ENCODE data around the gene DNAH3.
"Not testable (repeated sequence)": the region's sequence is repeated elsewhere in the genome, so short reads cannot be mapped to it uniquely, and the experiment has no call there.

The DNAH3 gene

GRCh38 chr16:20952139-20952920 lies 198.3 kb downstream of the DNAH3 start:
- Histone ChIP-seq H3K9me3 (ENCODE audit: control insufficient read depth in 2 of 2, low read length in 2 of 2) (no peaks in the 10 kb centered on the region), H3K4me1 (ENCODE audit: control insufficient read depth in 2 of 2, insufficient read depth in 2 of 2, low read length in 2 of 2) (no peaks in the 10 kb centered on the region), H3K36me3 (ENCODE audit: control insufficient read depth in 2 of 2, insufficient read depth in 2 of 2, low read length in 2 of 2) (no peaks in the 10 kb centered on the region), H3K27ac (ENCODE audit: low read depth in 2 of 2, low read length in 2 of 2) (no peak overlapping the region), H3K27me3 (ENCODE audit: control insufficient read depth in 2 of 2, insufficient read depth in 2 of 2, low read length in 2 of 2) (no peaks in the 10 kb centered on the region), H3K9ac (ENCODE audit: low read depth in 1 of 2, low read length in 2 of 2) (no peak overlapping the region), H3K4me3 (ENCODE audit: low read length in 2 of 2) (no peak overlapping the region)

- no peaks in the 10 kb centered on the region for H3K4me1 ChIP-seq (ENCODE audit: control insufficient read depth in 2 of 2, insufficient read depth in 2 of 2, low read length in 2 of 2)
- no peak overlapping the region for H3K9ac ChIP-seq (ENCODE audit: low read depth in 1 of 2, low read length in 2 of 2)
- no peak overlapping the region for H3K4me3 ChIP-seq (ENCODE audit: low read length in 2 of 2)
- H3K9me3 ChIP-seq (ENCODE audit: control insufficient read depth in 2 of 2, low read length in 2 of 2), result no peaks in the 10 kb centered on the region
- H3K36me3 ChIP-seq (ENCODE audit: control insufficient read depth in 2 of 2, insufficient read depth in 2 of 2, low read length in 2 of 2), result no peaks in the 10 kb centered on the region
- H3K27ac ChIP-seq (ENCODE audit: low read depth in 2 of 2, low read length in 2 of 2), result no peak overlapping the region
- H3K27me3 ChIP-seq (ENCODE audit: control insufficient read depth in 2 of 2, insufficient read depth in 2 of 2, low read length in 2 of 2), result no peaks in the 10 kb centered on the region
These were observed 200.4 kb downstream of the DNAH3 start for GRCh38 chr16:20950294-20950693.

DNA sequence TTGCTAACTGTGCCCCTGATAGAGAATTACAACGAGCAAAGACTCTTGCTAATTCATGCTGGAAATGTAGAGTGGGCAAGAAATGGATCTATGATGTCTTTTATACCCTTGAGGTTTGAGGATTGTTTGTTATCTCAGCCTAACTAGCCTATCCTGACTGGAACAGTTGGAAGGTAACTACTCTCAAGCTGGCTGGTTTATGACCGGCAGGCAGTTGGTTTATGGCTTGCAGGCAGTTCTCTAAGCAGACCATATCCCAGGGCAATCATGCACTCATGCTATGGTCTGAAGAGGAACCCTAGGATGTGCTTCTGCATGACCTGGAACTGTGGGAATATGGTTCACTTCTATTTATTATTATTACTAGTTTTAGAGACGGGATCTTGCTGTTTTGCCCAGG lies 201.0 kb downstream of the DNAH3 start:
- H3K27me3 ChIP-seq (ENCODE audit: control insufficient read depth in 2 of 2, insufficient read depth in 2 of 2, low read length in 2 of 2), result no peaks in the 10 kb centered on the region
- no peaks in the 10 kb centered on the region for H3K4me1 ChIP-seq (ENCODE audit: control insufficient read depth in 2 of 2, insufficient read depth in 2 of 2, low read length in 2 of 2)
- no peaks in the 10 kb centered on the region for H3K9me3 ChIP-seq (ENCODE audit: control insufficient read depth in 2 of 2, low read length in 2 of 2)
- no peak overlapping the region for H3K4me3 ChIP-seq (ENCODE audit: low read length in 2 of 2)
- H3K9ac ChIP-seq (ENCODE audit: low read depth in 1 of 2, low read length in 2 of 2), result no peak overlapping the region
- no peaks in the 10 kb centered on the region for H3K36me3 ChIP-seq (ENCODE audit: control insufficient read depth in 2 of 2, insufficient read depth in 2 of 2, low read length in 2 of 2)
- no peak overlapping the region for H3K27ac ChIP-seq (ENCODE audit: low read depth in 2 of 2, low read length in 2 of 2)

GRCh38 chr16:20948444-20948843 lies 202.2 kb downstream of the DNAH3 start:
- Histone ChIP-seq H3K27ac (ENCODE audit: low read depth in 2 of 2, low read length in 2 of 2) (no peak overlapping the region), H3K9me3 (ENCODE audit: control insufficient read depth in 2 of 2, low read length in 2 of 2) (no peaks in the 10 kb centered on the region), H3K36me3 (ENCODE audit: control insufficient read depth in 2 of 2, insufficient read depth in 2 of 2, low read length in 2 of 2) (no peaks in the 10 kb centered on the region), H3K27me3 (ENCODE audit: control insufficient read depth in 2 of 2, insufficient read depth in 2 of 2, low read length in 2 of 2) (no peaks in the 10 kb centered on the region), H3K4me1 (ENCODE audit: control insufficient read depth in 2 of 2, insufficient read depth in 2 of 2, low read length in 2 of 2) (no peaks in the 10 kb centered on the region), H3K4me3 (ENCODE audit: low read length in 2 of 2) (no peak overlapping the region), H3K9ac (ENCODE audit: low read depth in 1 of 2, low read length in 2 of 2) (no peak overlapping the region)

GRCh38 chr16:20946015-20946629 lies 204.5 kb downstream of the DNAH3 start:
- H3K9me3 ChIP-seq (ENCODE audit: control insufficient read depth in 2 of 2, low read length in 2 of 2), result no peaks in the 10 kb centered on the region
- no peak overlapping the region for H3K4me3 ChIP-seq (ENCODE audit: low read length in 2 of 2)
- no peaks in the 10 kb centered on the region for H3K4me1 ChIP-seq (ENCODE audit: control insufficient read depth in 2 of 2, insufficient read depth in 2 of 2, low read length in 2 of 2)
- H3K27me3 ChIP-seq (ENCODE audit: control insufficient read depth in 2 of 2, insufficient read depth in 2 of 2, low read length in 2 of 2), result no peaks in the 10 kb centered on the region
- no peaks in the 10 kb centered on the region for H3K36me3 ChIP-seq (ENCODE audit: control insufficient read depth in 2 of 2, insufficient read depth in 2 of 2, low read length in 2 of 2)
- H3K9ac ChIP-seq (ENCODE audit: low read depth in 1 of 2, low read length in 2 of 2), result no peak overlapping the region
- no peak overlapping the region for H3K27ac ChIP-seq (ENCODE audit: low read depth in 2 of 2, low read length in 2 of 2)

DNA sequence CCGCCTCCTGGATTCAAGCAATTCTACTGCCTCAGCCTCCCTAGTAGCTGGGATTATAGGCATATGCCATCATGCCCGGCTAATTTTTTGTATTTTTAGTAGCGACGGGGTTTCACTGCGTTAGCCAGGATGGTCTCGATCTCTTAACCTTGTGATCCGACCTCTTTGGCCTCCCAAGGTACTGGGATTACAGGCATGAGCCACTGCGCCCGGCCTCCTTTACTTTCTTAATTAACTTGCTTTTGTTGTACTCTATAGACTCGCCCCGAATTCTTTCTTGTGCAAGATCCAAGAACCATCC lies 205.1 kb downstream of the DNAH3 start:
- H3K4me3 ChIP-seq (ENCODE audit: low read length in 2 of 2), result not testable (repeated sequence)

GRCh38 chr16:20944861-20945574 lies 205.6 kb downstream of the DNAH3 start:
- Histone ChIP-seq H3K27me3 (ENCODE audit: control insufficient read depth in 2 of 2, insufficient read depth in 2 of 2, low read length in 2 of 2) (no peaks in the 10 kb centered on the region), H3K4me3 (ENCODE audit: low read length in 2 of 2) (no peak overlapping the region), H3K27ac (ENCODE audit: low read depth in 2 of 2, low read length in 2 of 2) (no peak overlapping the region), H3K4me1 (ENCODE audit: control insufficient read depth in 2 of 2, insufficient read depth in 2 of 2, low read length in 2 of 2) (no peaks in the 10 kb centered on the region), H3K36me3 (ENCODE audit: control insufficient read depth in 2 of 2, insufficient read depth in 2 of 2, low read length in 2 of 2) (no peaks in the 10 kb centered on the region), H3K9ac (ENCODE audit: low read depth in 1 of 2, low read length in 2 of 2) (no peak overlapping the region), H3K9me3 (ENCODE audit: control insufficient read depth in 2 of 2, low read length in 2 of 2) (no peaks in the 10 kb centered on the region)

More for the DNA sequence above, 205.1 kb downstream of the DNAH3 start:
- H3K27ac ChIP-seq (ENCODE audit: low read depth in 2 of 2, low read length in 2 of 2); H3K9me3 ChIP-seq (ENCODE audit: control insufficient read depth in 2 of 2, low read length in 2 of 2); H3K36me3 ChIP-seq (ENCODE audit: control insufficient read depth in 2 of 2, insufficient read depth in 2 of 2, low read length in 2 of 2); H3K27me3 ChIP-seq (ENCODE audit: control insufficient read depth in 2 of 2, insufficient read depth in 2 of 2, low read length in 2 of 2); H3K9ac ChIP-seq (ENCODE audit: low read depth in 1 of 2, low read length in 2 of 2); H3K4me1 ChIP-seq (ENCODE audit: control insufficient read depth in 2 of 2, insufficient read depth in 2 of 2, low read length in 2 of 2): not testable (repeated sequence)

- Histone ChIP-seq H3K27me3 (ENCODE audit: control insufficient read depth in 2 of 2, insufficient read depth in 2 of 2, low read length in 2 of 2) (no peaks in the 10 kb centered on the region), H3K36me3 (ENCODE audit: control insufficient read depth in 2 of 2, insufficient read depth in 2 of 2, low read length in 2 of 2) (no peaks in the 10 kb centered on the region), H3K4me1 (ENCODE audit: control insufficient read depth in 2 of 2, insufficient read depth in 2 of 2, low read length in 2 of 2) (no peaks in the 10 kb centered on the region), H3K4me3 (ENCODE audit: low read length in 2 of 2) (no peak overlapping the region), H3K9ac (ENCODE audit: low read depth in 1 of 2, low read length in 2 of 2) (no peak overlapping the region), H3K9me3 (ENCODE audit: control insufficient read depth in 2 of 2, low read length in 2 of 2) (no peaks in the 10 kb centered on the region), H3K27ac (ENCODE audit: low read depth in 2 of 2, low read length in 2 of 2) (no peak overlapping the region)
These were observed 208.4 kb downstream of the DNAH3 start for GRCh38 chr16:20942256-20942655.

- Histone ChIP-seq H3K27me3 (ENCODE audit: control insufficient read depth in 2 of 2, insufficient read depth in 2 of 2, low read length in 2 of 2) (no peaks in the 10 kb centered on the region), H3K4me3 (ENCODE audit: low read length in 2 of 2) (no peak overlapping the region), H3K9ac (ENCODE audit: low read depth in 1 of 2, low read length in 2 of 2) (no peak overlapping the region), H3K9me3 (ENCODE audit: control insufficient read depth in 2 of 2, low read length in 2 of 2) (no peaks in the 10 kb centered on the region), H3K27ac (ENCODE audit: low read depth in 2 of 2, low read length in 2 of 2) (no peak overlapping the region), H3K36me3 (ENCODE audit: control insufficient read depth in 2 of 2, insufficient read depth in 2 of 2, low read length in 2 of 2) (no peaks in the 10 kb centered on the region), H3K4me1 (ENCODE audit: control insufficient read depth in 2 of 2, insufficient read depth in 2 of 2, low read length in 2 of 2) (no peaks in the 10 kb centered on the region)
These were observed 209.1 kb downstream of the DNAH3 start for GRCh38 chr16:20941636-20941926.

DNA sequence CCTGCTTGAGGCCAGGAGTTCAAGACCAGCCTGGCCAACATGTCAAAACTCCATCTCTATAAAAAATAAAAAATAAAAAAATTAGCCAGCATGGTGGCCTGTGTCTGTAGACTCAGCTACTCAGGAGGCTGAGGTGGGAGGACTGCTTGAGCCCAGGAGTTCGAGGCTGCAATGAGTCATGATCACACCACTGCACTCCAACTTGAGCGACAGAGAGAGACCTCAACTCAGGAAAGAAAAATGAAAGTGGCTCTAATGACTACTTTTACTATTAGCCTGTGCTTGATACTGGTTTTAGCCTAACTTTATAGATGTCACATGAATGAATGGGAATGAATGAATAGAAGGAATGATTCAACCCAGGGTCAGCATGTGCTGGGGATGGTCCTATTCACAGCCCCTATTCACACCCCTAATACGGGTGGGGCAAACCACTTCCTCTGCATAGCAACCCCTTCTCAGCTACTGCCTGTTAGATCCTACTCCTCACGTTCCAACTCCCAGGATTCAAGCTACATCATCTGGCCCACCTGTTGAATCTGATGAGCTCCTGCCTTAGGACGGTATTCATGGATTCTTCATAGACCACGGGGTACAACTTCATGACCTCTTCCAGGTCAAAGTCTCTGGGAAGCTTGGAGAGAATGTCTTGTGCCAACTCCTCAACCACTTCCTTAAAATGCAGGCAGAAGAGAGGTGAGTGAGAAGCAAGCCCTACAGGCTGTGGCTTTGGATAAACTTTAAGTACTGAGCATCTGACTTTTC lies 209.6 kb downstream of the DNAH3 start:
- Histone ChIP-seq H3K9me3 (ENCODE audit: control insufficient read depth in 2 of 2, low read length in 2 of 2) (no peaks in the 10 kb centered on the region), H3K36me3 (ENCODE audit: control insufficient read depth in 2 of 2, insufficient read depth in 2 of 2, low read length in 2 of 2) (no peaks in the 10 kb centered on the region), H3K27ac (ENCODE audit: low read depth in 2 of 2, low read length in 2 of 2) (no peak overlapping the region), H3K9ac (ENCODE audit: low read depth in 1 of 2, low read length in 2 of 2) (no peak overlapping the region), H3K4me3 (ENCODE audit: low read length in 2 of 2) (no peak overlapping the region), H3K4me1 (ENCODE audit: control insufficient read depth in 2 of 2, insufficient read depth in 2 of 2, low read length in 2 of 2) (no peaks in the 10 kb centered on the region), H3K27me3 (ENCODE audit: control insufficient read depth in 2 of 2, insufficient read depth in 2 of 2, low read length in 2 of 2) (no peaks in the 10 kb centered on the region)
